ENCODE measurements around the gene PRRX1.

PRRX1 gene

GRCh38 chr1:170664093-170664827 is at the start of gene PRRX1:
Gene PRRX1 (plus strand): TSS chr1:170664131. CDS start chr1:170664219, 88 bp downstream.
- DNase-seq = no peak

GRCh38 chr1:170617591-170618330 is 46.2 kb upstream of the PRRX1 start:
- DNase-seq = no peak

GRCh38 chr1:170618421-170618820 is 45.5 kb upstream of the PRRX1 start:
- no peak for DNase-seq

GRCh38 chr1:170619241-170620028 is 44.5 kb upstream of the PRRX1 start:
- DNase-seq = no peak

GRCh38 chr1:170620164-170620563 is 43.8 kb upstream of the PRRX1 start:
- no peak for DNase-seq

- no peak for DNase-seq
Observed at GRCh38 chr1:170623171-170623570, 40.8 kb upstream of the PRRX1 start.

- DNase-seq = no peak
Observed at GRCh38 chr1:170624146-170624545, 39.8 kb upstream of the PRRX1 start.

- DNase-seq = no peak
Observed at GRCh38 chr1:170630977-170631376, 33.0 kb upstream of the PRRX1 start.

- no peak for DNase-seq
Observed at GRCh38 chr1:170634293-170634692, 29.6 kb upstream of the PRRX1 start.

GRCh38 chr1:170634824-170635410 is 29.0 kb upstream of the PRRX1 start:
- no peak for DNase-seq

- no peak for DNase-seq
Observed at GRCh38 chr1:170640581-170640980, 23.4 kb upstream of the PRRX1 start.

- no peak for DNase-seq
Observed at GRCh38 chr1:170657275-170657853, 6.6 kb upstream of the PRRX1 start.

GRCh38 chr1:170659399-170660035 is 4.4 kb upstream of the PRRX1 start:
- no peak for DNase-seq

- DNase-seq = no peak
Observed at GRCh38 chr1:170660281-170660713, 3.6 kb upstream of the PRRX1 start.

- no peak for DNase-seq
Observed at GRCh38 chr1:170660871-170661645, 2.9 kb upstream of the PRRX1 start.

- DNase-seq = no peak
Observed at GRCh38 chr1:170661646-170662411, 2.1 kb upstream of the PRRX1 start.

- DNase-seq = no peak
Observed at GRCh38 chr1:170662561-170663403, 1.1 kb upstream of the PRRX1 start.

- no peak for DNase-seq
Observed at GRCh38 chr1:170663404-170664092, 383 bp upstream of the PRRX1 start.

Data from stimulated activated CD4-positive, alpha-beta T cell treated with anti-CD3 and anti-CD28 coated beads, Interleukin-4, amount 100 ng/mL, for 1 hour (primary cell).